Ectodermal cell (in vitro differentiated cells): ENCODE results near the gene NOMO2.
"Not testable (repeated sequence)": the region's sequence is repeated elsewhere in the genome, so short reads cannot be mapped to it uniquely, and the experiment has no call there.

Experiments
- H3K27ac ChIP-seq: 2 replicates; pipeline ENCODE4 v1.7.0; 2013; ENCODE audit warnings: mild to moderate bottlenecking, low read depth, low read length; ENCODE audit not compliant: insufficient read depth, poor library complexity, severe bottlenecking
- H3K27me3 ChIP-seq: 2 replicates; pipeline ENCODE4 v1.7.0; 2013; ENCODE audit warnings: mild to moderate bottlenecking, low read length; ENCODE audit not compliant: insufficient read depth, control insufficient read depth, poor library complexity, severe bottlenecking
- H3K36me3 ChIP-seq: one replicate; pipeline ENCODE4 v1.7.0; 2013; ENCODE audit warnings: low read length; ENCODE audit not compliant: control insufficient read depth, insufficient read depth
- H3K4me1 ChIP-seq: one replicate; pipeline ENCODE4 v1.7.0; 2013; ENCODE audit warnings: low read length; ENCODE audit not compliant: control insufficient read depth, insufficient read depth
- H3K4me3 ChIP-seq: 2 replicates; pipeline ENCODE4 v1.7.0; 2013; ENCODE audit warnings: low read depth, low read length, control low read depth; ENCODE audit not compliant: insufficient read depth
- H3K9me3 ChIP-seq: 2 replicates; pipeline ENCODE4 v1.7.0; 2013; ENCODE audit warnings: mild to moderate bottlenecking, low read length, moderate library complexity; ENCODE audit not compliant: control insufficient read depth
- WGBS, 2 experiments: methylation state at CpG; one replicate each; pipeline ENCODE4 v1.1.7; 2013; ENCODE audit warnings: missing lambda C conversion rate in 2 of 2; 5-methylcytosine and 5-hydroxymethylcytosine counted together

Gene NOMO2

DNA sequence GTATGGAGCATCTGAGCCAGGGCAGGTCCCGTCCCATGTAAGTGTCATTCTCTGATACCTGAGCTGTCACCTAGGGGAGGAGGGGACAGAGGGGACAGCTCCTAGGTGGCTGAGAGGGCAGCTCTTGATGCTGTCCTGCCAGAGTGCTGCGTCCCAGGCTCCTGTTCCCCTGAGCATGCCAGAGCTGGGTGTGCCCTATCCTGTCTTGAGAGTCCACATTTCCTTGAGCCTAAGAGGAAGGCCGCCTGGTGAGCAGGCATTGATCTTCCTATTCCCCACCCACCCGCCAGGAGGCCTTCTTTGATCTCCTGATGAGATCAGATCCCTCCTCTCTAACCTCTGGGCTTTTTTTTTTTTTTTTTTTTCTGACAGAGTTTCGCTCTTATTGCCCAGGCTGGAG lies 32.0 kb upstream of the NOMO2 start:
- not testable (repeated sequence) for H3K27ac ChIP-seq, H3K4me1 ChIP-seq, H3K36me3 ChIP-seq, H3K4me3 ChIP-seq, H3K27me3 ChIP-seq, H3K9me3 ChIP-seq
- WGBS, 2 experiments, result 60 to 61% methylated on average over 4 to 5 of the region's 5 CpGs

DNA sequence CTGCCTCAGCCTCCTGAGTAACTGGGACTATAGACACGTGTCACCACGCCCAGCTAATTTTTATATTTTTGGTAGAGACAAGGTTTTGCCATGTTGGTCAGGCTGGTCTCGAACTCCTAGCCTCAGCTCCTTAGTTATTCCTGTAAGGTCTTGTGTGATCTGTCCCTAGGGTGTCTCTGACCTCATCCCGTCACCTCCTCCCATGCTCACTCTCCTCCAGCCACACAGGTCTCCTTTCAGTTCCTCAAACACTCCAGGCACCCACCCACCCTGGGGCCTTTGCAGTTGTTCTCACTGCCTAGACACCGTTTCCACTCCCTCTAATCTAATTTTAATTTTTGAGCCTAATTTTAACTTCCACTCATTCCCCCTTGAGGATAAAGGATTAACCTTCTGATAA lies 31.1 kb upstream of the NOMO2 start:
- not testable (repeated sequence) for H3K9me3 ChIP-seq, H3K27ac ChIP-seq, H3K4me3 ChIP-seq, H3K36me3 ChIP-seq, H3K27me3 ChIP-seq, H3K4me1 ChIP-seq
- WGBS, 2 experiments, result 89 to 95% methylated on average over 3 to 5 of the region's 5 CpGs

DNA sequence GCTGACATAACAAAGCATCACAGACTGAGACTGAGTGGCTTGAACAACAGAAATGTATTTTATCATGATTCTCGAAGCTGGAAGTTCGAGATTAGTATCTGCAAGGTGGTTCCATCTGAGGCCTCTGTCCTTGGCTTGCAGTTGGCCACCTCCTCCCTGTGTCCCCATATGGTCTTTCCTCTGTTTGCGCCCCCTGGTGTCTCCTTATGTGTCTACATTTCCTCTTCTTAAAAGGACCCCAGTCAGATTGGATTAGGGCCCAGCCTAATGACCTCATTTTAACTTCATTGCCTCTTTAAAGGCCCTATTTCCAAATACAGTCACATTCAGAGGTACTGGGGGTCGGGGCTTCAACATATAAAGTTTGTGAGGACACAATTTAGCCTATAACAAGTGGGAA lies 30.0 kb upstream of the NOMO2 start:
- not testable (repeated sequence) for H3K9me3 ChIP-seq, H3K4me1 ChIP-seq, H3K4me3 ChIP-seq, H3K36me3 ChIP-seq, H3K27me3 ChIP-seq, H3K27ac ChIP-seq
- WGBS, 2 experiments, result 49 to 66% methylated on average over 3 to 4 of the region's 4 CpGs

DNA sequence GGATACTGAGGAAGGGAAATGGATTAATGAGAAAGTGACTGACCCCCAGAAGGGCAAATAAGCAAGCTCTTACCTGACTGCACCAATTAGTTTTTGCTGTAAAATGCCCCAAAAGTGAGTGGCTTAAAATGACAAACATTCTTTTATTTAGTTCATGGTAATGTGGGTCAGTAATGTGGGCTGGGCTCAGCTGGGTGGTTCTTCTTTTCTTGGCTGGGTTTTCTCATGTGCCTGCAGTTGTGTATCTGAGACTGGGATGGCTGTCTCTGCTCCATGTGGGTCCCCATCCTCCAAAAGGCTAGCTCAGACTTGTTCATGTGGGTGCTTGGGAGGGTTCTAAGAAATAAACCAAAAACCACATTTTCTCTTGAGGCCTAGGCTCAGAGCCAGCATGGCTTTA lies 29.5 kb upstream of the NOMO2 start:
- not testable (repeated sequence) for H3K36me3 ChIP-seq, H3K4me3 ChIP-seq, H3K4me1 ChIP-seq, H3K27ac ChIP-seq, H3K9me3 ChIP-seq, H3K27me3 ChIP-seq

DNA sequence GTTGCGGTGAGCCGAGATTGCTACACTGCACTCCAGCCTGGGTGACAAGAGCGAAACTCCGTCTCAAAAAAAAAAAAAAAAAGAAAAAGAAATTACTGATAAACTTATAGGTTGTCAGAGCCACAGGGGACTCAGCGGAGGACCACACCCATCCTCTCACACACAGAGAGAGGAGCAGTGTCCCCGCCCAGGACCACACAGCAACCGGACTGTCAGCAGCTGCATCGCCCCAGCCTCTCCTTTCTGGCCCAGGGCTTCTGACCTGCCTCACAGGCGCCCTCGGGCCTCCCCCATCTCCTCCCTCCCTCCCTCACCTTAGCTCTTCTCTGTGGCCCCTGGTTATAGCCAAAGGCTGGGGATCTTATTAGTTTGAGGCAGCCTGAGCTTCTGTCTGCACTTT lies 27.9 kb upstream of the NOMO2 start:
- H3K27me3 ChIP-seq, H3K9me3 ChIP-seq, H3K4me1 ChIP-seq, H3K27ac ChIP-seq, H3K36me3 ChIP-seq, H3K4me3 ChIP-seq: not testable (repeated sequence)
- 76 to 81% methylated on average over 5 to 8 of the region's 10 CpGs for WGBS, 2 experiments

DNA sequence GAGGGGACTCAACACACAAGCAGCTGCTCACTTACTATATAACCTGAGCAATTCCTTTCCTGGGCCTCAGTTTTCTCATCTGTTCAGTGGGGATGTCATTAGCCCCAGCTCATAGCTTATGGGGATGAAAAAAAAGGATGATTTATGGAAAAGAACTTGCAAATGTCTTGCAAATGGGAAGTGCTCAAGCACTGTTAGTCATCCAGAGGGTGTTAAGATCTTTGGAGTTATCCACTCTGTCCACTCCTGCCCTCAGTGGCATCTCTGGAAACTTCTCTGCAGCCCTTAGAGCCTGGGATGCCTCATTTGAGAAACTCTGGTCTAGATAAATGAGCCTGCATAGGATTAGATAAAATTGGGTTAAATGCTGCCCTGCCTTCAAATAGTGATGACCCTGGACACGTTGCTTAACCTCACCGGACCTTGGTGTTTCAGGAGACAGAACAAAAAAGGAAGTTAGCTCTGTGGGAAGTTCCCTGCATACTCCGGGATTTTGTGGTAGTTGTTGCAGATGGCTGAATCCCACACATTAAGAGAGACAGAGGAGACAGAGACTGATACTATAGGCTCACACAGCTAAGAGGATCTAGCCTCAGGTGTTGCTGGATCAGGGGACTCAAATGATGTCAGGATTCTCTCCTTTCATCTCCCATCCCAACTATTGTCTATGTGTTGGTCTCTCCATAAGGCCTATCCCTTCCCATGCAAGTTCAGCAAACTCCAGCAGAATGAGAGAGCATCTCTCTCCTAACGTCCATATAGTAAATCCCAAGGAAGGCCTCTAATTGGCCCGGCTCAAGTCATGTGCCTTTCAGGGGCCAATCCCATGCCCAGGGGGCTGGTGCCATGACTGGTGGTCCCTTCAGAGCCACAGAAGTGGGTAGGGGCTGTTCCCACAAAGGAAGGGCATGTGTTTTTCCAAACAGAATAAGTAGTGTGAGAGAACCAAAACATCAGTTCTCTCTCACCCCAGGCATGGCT lies 25.0 kb upstream of the NOMO2 start:
- not testable (repeated sequence) for H3K27me3 ChIP-seq, H3K27ac ChIP-seq, H3K4me1 ChIP-seq, H3K36me3 ChIP-seq, H3K9me3 ChIP-seq, H3K4me3 ChIP-seq
- WGBS, 2 experiments, result 79 to 94% methylated on average over 2 to 3 of the region's 5 CpGs

DNA sequence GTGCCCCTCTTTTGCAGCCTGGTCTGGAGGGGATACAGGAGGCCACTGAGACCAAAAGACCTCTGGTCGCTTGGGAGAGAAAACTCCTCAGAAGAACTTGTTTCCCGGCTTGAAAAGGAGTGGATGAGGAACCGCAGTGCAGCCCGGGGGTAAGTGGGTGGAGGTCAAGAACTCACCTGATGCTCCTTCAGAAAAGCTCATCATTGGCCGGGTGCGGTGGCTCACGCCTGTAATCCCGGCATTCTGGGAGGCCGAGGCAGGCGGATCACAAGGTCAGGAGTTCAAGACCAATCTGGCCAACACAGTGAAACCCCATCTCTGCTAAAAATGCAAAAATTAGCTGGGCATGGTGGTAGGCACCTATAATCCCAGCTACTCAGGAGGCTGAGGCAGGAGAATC lies 23.9 kb upstream of the NOMO2 start:
- WGBS, 2 experiments, result 96 to 97% methylated on average over 9 of the region's 10 CpGs
- not testable (repeated sequence) for H3K27me3 ChIP-seq, H3K4me1 ChIP-seq, H3K27ac ChIP-seq, H3K4me3 ChIP-seq, H3K36me3 ChIP-seq, H3K9me3 ChIP-seq

DNA sequence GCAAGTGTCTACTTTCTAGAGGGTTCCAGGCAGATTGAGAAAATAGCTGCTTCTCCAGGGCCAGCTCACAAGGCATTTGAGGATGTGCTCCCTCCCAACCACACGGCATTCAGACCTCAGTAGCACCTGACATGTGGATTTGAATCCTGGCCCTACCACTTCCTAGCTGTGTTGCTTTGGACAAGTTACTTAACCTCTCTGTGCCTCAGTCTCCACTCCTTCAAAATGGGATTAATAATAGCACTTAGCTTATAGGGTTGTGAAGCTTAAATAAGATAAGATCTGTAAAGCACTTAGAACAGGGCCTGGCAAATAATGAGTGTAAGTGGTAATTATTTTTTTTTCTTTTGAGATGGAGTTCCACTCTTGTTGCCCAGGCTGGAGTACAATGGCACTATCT lies 21.0 kb upstream of the NOMO2 start:
- Histone ChIP-seq H3K9me3 (no peaks in the 10 kb centered on the region), H3K4me3 (no peak overlapping the region), H3K27ac (no peak overlapping the region), H3K36me3 (no peaks in the 10 kb centered on the region), H3K27me3 (no peaks in the 10 kb centered on the region), H3K4me1 (no peaks in the 10 kb centered on the region)
- 89 to 95% methylated on average over 1 of the region's 1 CpG for WGBS, 2 experiments

DNA sequence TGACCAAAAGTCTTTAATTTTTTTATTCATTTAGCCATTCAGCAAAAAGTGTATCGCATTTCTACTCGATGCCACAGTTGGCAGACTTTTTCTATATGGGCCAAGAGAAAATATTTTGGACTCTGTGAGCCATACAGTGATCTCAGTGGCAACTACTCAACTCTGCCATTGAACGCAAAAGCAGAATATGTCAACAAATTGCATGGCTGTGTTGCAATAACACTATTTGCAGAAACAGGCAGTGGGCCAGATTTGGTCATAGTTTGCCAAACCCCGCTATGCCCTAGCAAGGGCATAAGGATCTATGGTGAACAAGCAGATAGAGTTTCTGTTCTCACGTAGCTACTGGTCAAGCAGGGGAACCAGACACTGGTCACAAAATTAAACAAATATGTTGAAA lies 18.5 kb upstream of the NOMO2 start:
- H3K36me3 ChIP-seq, H3K27ac ChIP-seq, H3K4me1 ChIP-seq, H3K27me3 ChIP-seq, H3K9me3 ChIP-seq, H3K4me3 ChIP-seq: not testable (repeated sequence)
- WGBS, 2 experiments, result 88 to 92% methylated on average over 2 of the region's 5 CpGs

DNA sequence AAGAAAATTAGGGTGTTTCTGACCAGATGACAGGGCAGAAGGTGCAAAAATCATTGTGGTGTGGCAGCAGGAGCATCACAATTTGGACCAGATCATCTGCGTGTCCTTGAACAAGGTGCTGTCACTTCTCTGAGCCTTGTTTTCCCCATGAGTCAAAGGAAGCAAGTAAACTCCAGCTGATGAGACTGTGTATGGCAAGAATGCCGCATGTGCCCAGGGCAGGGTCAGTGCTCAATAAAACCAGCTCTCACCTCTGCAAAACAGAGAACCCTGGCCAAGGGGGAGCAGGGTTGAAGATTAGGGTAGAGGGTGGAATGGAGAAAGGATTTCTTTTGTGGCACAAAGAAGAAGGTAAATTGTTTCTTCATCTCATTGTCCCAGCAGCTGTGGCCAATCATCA lies 17.4 kb upstream of the NOMO2 start:
- WGBS, 2 experiments, result 88 to 98% methylated on average over 2 of the region's 2 CpGs
- H3K36me3 ChIP-seq, H3K27ac ChIP-seq, H3K4me3 ChIP-seq, H3K4me1 ChIP-seq, H3K27me3 ChIP-seq, H3K9me3 ChIP-seq: not testable (repeated sequence)

DNA sequence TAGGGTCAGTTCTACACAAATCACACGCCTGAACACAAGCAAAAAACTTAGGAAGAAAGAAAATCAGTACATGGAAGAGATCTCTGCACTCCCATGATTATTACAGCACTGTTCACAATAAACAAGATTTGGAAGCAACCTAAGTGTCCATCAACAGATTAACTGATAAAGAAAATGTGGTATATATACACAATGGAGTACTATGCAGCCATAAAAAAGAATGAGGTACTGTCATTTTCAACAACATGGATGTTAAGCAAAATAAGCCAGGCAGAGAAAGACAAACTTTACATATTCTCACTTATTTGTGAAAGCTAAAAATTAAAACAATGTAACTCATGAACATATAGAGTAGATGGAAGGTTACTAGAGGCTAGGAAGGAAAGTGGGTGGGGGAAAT lies 16.0 kb upstream of the NOMO2 start:
- not testable (repeated sequence) for H3K36me3 ChIP-seq, H3K27ac ChIP-seq, H3K4me3 ChIP-seq, H3K9me3 ChIP-seq, H3K4me1 ChIP-seq, H3K27me3 ChIP-seq
- WGBS, 2 experiments, result 86 to 90% methylated on average over 1 of the region's 1 CpG
